GM19099 (cell line): ENCODE results near the gene EIF3A.

Experiments used
- POLR2A ChIP-seq: IDR thresholded peaks from 3 replicates; pipeline ENCODE4 v1.6.1; 2011; ENCODE audit warnings: low read depth; ENCODE audit not compliant: insufficient read length; ENCODE audit errors: extremely low read depth

Gene EIF3A

GRCh38 chr10:119003572-119004289, 76.9 kb downstream of the EIF3A start:
- no peak for TF ChIP-seq POLR2A

DNA sequence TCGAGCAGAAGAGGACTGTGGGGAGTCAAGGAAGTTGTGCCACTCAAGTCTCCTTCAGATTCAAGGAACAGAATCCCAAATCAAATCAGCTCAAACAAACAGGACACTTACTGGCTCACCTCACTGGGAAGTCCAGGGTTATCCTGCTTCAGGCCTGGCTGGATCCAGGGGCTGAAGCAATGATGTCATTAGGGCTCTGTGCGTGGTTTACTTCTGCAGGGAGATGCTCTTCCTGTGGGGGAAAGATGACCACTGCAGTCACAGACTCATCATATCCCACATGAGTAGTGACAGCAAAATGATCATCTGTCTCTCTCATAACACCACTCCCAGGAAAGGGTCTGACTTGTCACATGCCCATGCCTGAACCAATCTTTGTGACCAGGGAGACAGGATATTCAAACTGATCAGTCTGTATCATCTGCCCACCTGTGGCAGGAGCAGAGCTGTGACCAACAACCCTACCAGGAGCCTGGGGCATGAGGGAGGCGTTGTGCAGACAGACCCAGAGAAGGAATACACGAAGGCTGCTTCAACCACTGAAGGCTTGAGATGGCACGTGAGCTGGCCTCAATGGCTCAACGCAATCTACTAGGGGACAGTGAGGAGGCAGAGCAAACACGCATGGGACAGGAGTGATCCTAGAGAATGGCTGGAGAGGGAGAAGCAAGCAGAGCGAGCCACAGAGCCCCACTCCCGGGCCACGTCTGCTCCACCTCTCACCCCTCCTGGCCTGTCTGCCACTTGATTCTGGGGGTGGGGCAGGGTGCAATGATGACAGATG, 78.7 kb downstream of the EIF3A start:
- no peak for TF ChIP-seq POLR2A

- no peak for TF ChIP-seq POLR2A
These were observed 82.4 kb downstream of the EIF3A start for GRCh38 chr10:118998183-118998582.

GRCh38 chr10:118997379-118997778, 83.2 kb downstream of the EIF3A start:
- no peak for TF ChIP-seq POLR2A

- TF ChIP-seq POLR2A: no peak
These were observed 84.9 kb downstream of the EIF3A start for GRCh38 chr10:118995739-118996138.

DNA sequence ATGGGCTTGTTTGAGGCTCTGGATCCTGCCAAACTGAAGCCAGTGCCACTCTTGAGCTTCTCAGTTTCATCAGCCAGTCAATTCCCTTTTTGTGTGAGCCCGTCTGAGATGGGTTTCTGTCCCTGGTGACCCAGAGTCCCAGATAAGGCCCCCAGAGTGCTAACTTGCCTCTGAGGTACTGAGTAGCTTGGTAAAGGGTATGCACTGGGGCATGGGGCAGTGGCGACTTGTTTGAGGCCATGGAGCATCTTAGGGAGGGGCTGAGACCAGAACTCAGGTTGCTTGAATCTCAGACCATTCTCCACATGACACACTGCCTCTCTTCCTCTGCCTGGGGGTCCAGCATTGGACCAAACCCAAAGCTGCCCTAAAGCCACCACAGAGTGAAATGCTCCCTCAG, 86.3 kb downstream of the EIF3A start:
- no peak for TF ChIP-seq POLR2A

DNA sequence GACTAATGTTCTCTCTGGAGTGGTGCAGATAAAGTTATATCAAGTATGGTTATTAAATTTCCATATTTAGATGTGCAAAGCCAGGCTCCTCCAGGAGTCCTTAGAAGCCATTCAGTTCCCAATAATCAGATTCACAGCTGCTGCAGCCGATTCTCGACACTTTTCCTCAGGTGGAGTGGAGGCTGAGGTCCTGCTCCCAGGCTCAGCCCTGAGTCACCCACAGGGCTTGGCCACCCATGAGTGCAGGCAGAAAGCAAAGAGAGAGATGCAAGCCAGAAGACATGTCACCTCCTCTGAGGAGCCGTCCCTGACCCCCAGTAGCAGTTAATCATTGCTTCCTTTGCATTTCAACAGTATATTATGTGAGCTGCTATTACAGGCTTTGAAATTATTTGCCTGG, 87.4 kb downstream of the EIF3A start:
- TF ChIP-seq POLR2A: no peak

DNA sequence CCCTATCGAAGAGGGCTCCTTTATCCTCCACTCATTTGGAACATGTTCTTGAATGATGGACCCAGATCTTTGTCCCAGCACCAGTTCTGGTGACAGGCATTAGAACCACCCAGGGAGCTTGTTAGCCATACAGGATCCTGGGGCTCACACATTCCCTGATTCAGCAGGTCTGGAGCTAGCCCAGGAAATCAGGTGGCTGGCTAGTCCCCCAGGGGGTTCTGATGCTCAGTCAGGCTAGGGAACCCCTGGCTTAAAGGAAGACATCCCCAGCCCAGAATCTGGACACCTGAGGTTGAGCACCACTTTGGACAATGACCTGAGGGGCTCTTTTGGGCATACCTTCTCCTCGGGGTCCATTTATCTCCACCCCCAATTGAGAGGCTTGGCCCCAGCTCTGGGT, 88.1 kb downstream of the EIF3A start:
- no peak for TF ChIP-seq POLR2A

- TF ChIP-seq POLR2A: no peak
These were observed 90.3 kb downstream of the EIF3A start for GRCh38 chr10:118990326-118990725.

DNA sequence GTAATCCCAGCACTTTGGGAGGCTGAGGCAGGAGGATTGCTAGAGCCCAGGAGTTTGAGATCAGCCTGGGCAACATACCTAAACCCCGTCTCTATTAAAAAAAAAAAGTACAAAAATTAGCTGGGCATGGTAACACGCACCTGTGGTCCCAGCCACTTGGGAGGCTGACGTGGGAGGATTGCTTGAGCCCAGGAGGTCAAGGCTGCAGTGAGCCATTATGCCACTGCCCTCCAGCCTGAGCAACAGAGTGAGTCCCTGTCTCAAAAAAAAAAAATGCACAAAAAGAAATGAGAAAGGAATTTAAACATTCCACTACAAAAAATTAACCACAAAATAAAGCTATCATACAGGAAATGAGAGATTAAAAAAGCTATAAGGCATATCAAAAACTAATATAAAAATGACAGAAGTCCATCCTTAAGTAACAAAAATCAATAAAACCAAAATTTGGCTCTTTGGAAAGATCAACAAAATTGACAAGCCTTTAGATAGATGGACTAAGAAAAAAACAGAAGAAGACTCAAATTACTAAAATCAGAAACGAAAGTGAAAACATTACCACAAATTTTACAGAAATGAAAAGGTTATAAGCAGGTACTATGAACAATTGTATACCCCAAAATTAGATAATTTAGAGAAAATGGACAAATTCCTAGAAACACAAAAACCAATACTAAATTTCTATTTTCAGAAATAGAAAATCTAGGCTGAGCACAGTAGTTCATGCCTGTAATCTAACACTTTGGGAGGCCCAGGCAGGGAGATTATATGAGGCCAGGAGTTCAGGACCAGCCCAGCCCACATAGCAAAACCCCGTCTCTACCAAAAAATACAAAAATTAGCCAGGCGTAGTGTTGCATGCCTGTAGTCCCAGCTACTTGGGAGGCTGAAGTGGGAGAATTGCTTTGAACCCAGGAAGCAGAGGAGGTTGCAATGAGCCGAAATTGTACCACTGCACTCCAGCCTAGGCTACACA, 93.5 kb downstream of the EIF3A start:
- no peak for TF ChIP-seq POLR2A

DNA sequence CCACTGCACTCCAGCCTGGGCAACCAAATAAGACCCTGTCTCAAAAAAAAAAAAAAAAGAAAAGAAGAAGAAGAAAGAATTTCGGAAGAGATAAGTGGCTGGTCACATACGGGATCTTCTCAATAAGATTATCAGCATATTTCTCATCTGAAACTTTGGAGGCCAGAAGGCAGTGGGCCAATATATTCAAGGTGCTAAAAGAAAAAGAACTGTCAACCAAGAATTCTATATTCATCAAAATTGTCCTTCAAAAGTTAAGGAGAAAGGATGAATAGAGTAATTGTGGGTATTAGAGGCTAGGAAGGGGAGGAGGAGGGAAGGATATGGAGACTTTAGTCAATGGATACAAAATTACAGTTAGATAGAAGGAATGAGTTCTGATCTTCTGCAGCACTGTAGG, 95.0 kb downstream of the EIF3A start:
- TF ChIP-seq POLR2A: no peak
